GDM1 (cell line): ENCODE measurements around the gene MAN2A2.
"Not testable (repeated sequence)": the region's sequence is repeated elsewhere in the genome, so short reads cannot be mapped to it uniquely, and the experiment has no call there.

Experiments
- DNase-seq: peaks from one replicate; lab custom pipeline; 2025; lab: John Stamatoyannopoulos, UW

The MAN2A2 gene

DNA sequence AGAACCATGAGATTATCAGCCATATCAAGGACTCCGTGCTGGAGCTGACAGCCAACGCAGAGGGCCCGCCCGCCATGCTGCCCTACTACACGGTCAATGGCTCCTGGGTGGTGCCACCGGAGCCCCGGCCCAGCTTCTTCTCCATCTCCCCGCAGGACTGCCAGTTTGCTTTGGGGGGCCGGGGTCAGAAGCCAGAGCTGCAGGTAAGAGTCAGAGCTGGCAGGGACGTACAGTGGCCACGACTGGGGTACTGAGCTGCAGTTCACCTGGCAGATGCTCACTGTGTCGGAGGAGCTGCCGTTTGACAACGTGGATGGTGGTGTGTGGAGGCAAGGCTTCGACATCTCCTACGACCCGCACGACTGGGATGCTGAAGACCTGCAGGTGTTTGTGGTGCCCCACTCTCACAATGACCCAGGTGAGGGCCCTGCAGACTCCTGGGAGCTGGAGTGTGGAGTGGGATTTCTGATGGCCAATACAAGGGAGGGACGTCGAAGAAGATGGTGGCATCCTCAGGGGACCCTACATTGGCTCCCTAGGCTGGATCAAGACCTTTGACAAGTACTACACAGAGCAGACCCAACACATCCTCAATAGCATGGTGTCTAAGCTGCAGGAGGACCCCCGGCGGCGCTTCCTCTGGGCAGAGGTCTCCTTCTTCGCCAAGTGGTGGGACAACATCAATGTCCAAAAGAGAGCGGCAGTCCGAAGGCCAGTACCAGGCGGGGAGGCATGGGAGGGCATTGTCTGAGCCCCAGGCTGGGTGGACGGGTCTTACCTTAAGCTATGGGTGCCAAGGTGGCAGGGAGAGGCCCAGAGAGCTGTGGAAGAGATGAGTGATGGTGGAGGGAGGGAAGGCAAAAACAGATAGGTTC, 2.4 kb downstream of the MAN2A2 start:
- no peak for DNase-seq

DNA sequence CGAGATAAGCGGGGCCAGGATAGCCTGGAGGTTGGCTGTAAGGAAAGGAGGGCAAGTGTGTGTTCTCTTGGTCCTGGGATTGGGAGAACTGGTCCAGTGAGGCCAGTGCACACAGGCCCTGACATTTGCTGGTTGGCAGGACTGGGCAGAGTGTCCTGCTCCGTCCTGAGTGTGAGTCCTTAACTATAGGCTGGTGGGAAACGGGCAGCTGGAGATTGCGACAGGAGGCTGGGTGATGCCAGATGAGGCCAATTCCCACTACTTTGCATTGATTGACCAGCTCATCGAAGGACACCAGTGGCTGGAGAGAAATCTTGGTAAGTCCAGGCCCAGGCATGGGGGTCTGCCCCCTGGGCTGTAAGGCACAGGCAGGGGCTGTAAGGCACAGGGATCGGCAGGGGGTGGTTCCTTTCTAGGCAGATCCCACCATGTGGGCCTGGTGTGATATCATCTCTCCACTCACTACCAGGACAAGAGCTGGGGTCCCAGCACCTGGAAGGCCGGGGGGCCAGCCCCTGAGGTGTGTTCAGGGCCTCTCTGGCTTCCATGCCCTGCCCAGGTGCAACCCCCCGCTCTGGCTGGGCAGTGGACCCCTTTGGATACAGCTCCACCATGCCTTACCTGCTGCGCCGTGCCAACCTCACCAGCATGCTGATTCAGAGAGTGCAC, 3.2 kb downstream of the MAN2A2 start:
- DNase-seq, result no peak

DNA sequence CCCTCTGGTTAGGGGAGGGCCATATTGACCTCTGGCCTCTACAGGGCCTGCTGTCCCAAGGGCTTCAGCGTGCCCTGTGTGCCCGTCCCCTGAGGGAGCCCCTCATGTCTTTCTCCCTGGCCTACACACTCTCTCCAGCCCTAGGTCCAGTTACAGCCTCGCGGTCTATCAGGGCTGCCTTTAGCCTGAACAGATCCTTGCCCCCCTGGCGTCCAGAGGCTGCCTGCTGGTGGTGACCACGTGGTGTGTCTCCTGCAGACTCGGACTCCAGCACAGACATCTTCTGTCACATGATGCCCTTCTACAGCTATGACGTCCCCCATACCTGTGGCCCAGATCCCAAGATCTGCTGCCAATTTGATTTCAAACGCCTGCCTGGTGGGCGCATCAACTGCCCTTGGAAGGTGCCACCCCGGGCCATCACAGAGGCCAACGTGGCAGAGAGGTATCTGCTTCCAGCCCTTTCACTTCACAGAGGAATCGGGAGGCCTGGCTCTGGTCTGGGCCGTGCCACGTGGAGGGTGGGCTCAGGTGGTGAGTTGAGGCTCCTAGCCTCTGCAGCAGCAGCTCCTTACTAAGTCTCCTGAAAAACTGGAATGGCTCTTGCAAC, 4.1 kb downstream of the MAN2A2 start:
- no peak for DNase-seq

DNA sequence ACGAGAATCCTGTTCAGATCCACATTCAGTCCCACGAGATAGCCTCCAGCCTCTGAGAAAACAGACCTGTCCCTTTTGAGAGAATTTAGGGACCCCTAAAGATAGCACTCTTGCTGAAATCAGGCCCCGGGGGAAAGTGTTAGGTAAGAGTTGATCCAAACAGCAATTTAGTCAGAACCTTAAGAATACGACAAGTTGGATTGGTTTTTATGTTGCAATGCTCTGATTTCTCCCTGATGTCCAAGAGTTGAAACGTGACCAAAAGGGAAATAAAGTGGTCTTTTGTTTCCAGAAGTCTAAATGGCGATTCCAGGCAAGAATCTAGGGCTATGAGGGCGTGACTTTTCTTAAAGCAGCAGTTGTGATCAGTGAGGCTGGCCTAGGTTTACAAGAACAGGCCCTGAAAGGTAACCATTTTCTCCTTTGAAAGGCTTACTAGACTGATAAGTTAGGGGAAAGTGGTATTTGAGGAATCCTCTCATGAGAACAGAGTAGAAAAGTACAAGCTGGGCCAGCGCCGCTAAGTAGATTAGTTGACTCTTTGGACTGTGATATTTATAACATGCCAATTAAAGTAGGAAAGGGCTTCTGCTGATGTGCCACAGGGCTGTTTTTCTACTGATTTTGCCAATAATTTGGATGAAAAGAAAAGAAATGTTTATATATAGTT, 4.9 kb downstream of the MAN2A2 start:
- DNase-seq, result no peak

DNA sequence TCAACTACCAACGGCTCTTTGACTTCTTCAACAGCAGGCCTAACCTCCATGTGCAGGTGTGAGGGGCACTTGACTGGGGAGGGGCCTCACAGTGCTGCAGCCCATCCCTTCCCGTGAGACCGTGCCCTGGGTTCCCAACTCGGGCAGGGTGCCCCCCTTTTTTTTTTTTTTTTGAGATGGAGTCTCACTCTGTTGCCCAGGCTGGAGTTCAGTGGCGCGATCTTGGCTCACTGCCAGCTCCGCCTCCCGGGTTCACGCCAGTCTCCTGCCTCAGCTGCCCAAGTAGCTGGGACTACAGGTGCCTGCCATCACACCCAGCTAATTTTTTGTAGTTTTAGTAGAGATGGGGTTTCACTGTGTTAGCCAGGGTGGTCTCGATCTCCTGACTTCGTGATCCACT, 6.3 kb downstream of the MAN2A2 start:
- not testable (repeated sequence) for DNase-seq

DNA sequence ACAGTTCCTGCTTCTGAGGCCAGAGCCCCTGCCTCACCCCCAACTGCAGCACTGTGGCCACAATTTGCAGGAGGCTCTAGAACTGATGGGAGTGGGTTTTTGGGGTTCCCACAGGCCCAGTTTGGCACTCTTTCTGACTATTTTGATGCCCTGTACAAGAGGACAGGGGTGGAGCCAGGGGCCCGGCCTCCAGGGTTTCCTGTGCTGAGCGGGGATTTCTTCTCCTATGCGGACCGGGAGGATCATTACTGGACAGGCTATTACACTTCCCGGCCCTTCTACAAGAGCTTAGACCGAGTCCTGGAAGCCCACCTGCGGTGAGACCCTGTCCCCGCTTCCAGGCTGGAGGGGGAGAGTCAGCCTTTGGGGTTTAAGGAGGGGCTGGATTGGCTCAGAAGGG, 6.9 kb downstream of the MAN2A2 start:
- DNase-seq, result no peak

DNA sequence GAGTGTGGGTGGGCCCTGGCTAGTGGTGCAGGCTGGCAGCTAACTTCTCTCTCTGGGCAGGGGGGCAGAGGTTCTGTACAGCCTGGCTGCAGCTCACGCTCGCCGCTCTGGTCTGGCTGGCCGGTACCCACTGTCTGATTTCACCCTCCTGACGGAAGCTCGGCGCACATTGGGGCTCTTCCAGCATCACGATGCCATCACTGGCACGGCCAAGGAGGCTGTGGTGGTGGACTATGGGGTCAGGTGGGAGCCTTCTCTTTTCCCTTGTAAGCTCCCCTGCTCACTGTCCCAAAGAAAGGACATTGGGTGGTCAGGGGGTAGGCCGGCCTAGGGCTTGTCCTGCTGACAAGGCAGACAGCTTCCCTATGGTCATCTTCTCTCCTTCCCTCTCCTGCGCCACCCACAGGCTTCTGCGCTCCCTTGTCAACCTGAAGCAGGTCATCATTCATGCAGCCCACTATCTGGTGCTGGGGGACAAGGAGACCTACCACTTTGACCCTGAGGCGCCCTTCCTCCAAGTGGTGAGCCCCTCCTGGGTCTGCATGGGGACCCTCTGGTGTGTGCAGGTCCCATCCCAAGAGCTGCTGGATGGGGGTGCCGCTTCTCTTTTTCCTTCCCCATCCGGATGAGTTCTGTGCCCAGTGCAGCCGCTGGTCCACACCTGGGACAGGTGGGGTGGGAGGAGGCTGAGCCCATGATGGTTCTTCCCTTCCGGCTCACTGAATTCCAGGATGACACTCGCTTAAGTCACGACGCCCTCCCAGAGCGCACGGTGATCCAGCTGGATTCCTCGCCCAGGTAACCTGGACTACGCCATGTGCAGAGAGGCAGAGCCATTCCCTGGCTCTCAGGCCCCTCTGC, 7.6 kb downstream of the MAN2A2 start:
- DNase-seq, result no peak

DNA sequence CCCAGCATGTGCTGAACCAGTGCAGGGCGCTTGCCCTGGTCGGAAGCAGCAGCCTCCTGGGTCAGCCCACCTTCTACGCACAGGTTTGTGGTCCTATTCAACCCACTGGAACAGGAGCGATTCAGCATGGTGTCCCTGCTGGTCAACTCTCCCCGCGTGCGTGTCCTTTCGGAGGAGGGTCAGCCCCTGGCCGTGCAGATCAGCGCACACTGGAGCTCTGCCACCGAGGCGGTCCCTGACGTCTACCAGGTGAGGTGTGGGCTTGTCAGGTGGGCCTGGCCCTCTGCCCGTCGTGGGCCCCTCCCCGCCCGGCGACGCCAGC, 8.2 kb downstream of the MAN2A2 start:
- DNase-seq, result no peak

DNA sequence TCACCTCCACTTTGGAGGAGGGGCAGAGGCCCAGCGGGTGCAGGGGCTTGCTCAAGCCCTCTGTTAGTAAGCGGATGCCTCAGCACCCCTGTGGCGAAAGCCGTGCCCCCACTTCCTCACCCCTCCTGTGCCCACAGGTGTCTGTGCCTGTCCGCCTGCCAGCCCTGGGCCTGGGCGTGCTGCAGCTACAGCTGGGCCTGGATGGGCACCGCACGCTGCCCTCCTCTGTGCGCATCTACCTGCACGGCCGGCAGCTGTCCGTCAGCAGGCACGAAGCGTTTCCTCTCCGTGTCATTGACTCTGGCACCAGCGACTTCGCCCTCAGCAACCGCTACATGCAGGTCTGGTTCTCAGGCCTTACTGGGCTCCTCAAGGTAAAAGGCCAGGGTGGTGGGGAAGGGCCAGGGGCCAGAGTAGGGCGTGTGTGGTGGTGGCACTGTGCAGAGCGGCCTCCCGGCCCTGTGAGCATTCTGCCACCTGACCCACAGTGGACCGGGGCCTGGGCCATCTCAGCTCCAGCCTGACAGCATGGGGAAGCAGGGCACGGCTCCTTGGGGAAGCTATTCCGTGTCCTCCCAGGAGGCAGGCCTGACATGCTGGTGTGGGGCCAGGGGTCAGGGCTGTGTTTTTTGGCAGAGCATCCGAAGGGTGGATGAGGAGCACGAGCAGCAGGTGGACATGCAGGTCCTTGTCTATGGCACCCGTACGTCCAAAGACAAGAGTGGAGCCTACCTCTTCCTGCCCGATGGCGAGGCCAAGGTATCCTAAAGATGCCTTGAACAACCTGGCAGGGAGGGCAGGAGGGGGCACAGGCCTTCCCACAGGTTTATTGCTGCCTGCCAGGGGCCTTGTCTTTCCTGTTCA, 9.0 kb downstream of the MAN2A2 start:
- no peak for DNase-seq

DNA sequence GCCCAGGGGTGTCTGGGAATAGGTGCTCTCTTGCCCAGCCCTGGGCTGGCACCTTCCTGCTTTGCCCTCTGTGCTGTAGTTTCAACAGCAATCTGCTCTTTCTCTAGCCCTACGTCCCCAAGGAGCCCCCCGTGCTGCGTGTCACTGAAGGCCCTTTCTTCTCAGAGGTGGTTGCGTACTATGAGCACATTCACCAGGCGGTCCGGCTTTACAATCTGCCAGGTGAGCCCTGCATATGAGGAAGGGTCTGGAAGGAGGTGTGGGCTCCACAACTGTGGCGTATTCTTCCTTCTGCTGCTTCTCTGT, 9.6 kb downstream of the MAN2A2 start:
- no peak for DNase-seq

DNA sequence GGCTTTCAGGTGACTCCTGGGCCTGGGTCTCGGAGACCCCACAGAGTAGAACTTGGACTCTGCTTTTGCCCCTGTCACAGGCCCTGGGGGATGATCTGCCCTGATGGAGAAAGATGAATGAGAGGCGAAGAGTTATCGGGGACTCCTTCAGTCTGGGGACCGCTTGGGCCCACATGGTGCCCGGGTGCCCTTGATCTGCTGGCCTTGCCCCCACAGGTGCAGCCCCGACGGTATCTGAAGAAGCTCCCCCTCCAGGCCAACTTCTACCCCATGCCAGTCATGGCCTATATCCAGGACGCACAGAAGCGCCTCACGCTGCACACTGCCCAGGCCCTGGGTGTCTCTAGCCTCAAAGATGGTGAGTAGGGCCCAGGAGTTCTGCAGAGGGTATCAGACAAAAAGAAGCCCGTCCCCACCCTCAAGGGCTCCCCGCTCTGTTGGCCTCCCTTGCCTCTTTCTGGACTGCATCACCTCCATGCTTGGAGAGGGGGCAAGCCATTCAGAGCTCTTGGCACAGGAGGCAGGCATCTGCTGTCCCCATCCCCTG, 10.4 kb downstream of the MAN2A2 start:
- no peak for DNase-seq

DNA sequence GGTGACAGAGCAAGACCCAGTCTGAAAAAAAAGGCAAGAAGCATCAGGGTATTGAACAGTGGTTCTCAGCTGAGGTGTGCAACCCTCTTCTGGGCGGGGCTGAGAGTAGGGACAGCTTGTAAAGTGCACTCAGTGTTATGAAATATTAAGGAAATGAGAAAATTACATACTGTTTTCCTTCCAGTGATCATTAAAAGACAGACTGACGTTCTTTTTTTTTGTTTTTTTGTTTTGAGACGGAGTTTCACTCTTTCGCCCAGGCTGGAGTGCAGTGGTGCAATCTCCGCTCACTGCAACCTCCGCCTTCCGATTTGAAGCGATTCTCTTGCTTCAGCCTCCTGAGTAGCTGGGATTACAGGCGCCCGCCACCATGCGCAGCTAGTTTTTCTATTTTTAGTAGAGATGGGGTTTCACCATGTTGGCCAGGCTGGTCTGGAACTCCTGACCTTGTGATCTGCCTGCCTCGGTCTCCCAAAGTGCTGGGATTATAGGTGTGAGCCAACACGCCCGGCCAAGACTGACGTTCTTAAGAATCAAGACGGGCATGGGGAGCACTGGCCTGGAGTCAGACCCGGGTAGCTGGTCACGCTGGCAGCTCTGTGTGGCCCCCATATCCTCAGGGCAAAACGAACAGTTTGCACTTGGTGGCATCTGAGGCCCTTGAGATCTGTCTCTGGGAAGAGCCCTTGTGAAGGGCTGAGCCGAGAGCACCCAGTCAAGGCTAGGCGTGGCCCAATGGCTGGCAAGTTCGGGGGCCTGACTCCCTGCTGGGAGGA, 11.4 kb downstream of the MAN2A2 start:
- DNase-seq, result no peak

DNA sequence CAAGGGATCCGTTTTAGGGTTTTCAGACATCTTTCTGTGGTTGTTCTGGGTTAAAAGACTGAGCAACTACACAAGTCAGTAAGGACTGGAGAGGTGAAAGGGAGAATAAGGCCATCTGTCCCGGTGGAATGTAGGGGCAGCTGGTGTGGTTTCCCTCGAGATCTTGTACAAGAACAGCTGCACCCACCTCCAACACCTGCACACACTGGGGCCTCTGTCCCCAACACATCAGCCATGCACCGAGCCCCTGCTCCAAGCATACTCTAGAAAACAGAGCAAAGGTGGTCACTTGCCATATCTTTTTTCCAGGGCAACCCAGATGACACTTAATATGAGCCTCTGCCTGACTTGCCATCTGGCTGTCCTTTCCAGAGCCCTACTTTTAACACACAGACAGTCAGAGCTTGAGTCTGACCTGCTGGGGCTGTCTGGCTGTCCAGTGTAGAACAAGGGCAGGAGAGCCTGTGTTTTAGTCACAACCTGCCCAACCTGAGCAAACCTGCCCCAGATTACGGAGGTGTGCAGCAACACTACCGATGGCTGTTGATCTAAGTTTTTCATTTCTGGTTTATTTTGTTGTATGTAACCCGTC, 12.2 kb downstream of the MAN2A2 start:
- DNase-seq, result no peak

DNA sequence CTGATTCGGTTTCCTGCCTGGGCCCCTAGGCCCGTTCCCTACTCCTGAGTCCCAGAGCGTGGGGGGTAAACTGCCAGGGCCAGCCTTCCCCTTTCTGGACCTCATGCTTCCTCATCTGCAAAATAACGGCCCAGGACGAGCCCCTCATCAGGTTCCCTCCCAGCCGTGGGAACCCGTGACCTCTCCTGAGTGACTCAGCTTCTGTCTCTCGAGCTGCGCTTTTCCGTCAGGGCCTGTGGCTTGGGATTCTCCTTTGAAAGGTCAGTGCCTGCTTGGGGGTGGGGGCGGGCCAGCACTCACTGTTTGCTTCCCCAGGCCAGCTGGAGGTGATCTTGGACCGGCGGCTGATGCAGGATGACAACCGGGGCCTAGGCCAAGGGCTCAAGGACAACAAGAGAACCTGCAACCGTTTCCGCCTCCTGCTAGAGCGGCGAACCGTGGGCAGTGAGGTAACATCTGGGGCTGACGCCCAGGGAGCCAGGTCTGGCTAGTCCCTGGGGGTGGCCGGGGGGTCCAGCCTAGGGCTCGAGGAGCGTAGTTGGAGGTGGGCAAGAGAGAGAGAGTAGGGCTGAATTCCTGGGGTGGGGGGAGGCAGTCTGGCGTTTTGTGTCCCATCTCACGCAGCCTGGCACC, 12.8 kb downstream of the MAN2A2 start:
- peak; percentile 82 for DNase-seq

DNA sequence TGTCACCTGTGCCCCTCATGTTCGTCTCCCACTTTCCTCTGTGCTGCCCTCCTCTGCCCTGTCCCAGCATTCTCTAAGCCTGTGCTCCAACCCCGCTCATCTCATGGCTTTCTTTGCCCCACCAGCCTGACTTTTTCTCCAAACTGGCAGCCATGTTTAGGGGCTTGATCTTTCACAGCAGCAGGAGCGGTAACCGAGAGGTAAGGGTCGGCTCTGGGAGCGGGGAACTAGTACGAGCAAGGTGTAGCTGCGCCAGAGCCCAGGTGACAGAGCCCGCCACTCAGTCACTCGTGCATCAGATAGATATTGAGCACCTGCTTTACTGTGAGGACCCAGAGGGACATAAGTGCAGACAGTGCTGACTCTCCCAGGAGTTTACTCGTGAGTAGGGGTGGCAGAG, 13.4 kb downstream of the MAN2A2 start:
- DNase-seq, result no peak

DNA sequence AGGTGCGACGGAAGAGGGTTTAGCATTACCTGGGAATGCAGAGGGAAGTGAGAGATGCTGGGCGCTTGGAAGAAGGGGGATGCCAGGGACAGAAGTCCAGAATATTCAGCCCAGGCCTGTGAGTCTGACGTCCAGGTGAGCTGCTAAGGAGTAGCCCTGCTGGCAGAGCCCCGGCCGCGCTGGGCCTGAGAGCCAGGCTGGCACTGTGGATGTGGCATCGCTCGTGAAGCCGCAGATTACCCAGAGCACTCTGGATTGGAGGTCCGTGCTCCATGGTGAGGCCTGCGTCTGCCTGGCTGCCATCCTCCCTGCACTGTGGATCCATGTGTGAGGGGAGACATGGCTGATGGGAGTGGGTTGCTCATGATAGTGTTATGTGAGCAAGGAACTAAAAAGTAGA, 14.5 kb downstream of the MAN2A2 start:
- no peak for DNase-seq

DNA sequence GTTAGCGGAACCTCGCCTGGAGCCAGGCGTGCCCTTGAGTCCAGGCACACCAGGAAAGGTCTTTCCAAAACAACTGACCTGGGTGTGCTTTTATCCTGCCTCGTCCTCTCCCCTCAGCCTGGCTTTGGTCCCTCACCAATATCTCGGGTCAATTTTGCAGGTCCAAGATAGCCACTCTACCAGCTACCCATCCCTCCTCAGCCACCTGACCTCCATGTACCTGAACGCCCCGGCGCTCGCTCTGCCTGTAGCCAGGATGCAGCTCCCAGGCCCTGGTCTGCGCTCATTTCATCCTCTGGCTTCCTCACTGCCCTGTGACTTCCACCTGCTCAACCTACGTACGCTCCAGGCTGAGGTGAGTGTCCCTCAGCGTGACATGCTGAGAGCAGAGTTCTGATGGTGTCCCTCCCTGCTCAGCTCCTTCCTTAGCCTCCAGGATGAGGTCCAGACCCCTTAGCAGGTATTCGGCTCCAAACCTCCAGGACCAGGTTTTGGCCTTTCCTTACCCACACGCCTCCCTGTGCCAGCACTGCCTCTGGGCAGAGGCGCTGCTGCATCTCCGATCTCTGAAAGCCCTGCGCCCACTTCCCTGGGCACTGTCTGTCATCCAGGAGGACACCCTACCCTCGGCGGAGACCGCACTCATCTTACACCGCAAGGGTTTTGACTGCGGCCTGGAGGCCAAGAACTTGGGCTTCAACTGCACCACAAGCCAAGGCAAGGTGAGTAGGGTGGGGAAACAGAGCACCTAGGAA, 15.1 kb downstream of the MAN2A2 start:
- no peak for DNase-seq

DNA sequence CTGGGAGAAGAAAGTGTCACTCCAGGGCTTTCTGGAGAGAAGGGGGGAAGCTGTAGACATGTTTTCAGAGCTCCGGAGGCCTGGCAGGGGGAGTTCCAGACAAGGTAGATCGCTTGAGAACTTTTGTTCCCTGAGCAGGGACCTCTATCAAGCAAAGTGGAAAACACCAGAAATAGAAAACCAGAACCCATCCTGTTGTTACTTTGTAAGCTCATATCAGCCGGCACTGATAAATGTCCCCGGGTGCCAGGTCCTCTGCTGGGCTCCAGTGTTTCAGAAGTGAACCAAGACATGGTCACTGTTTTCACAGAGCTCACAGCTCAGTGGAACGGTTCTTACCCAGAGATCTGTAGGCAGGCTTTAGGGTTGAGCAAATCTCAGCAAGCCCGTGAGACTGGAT, 15.7 kb downstream of the MAN2A2 start:
- no peak for DNase-seq
